ENCODE measurements around the gene ASB13. TPM values are rescaled to one million over a fixed set of nuclear protein-coding genes. Genes with fewer than 3 reads are reported as not detected.

Gene ASB13
- total RNA-seq, 1 donor = 14.8 TPM

DNA sequence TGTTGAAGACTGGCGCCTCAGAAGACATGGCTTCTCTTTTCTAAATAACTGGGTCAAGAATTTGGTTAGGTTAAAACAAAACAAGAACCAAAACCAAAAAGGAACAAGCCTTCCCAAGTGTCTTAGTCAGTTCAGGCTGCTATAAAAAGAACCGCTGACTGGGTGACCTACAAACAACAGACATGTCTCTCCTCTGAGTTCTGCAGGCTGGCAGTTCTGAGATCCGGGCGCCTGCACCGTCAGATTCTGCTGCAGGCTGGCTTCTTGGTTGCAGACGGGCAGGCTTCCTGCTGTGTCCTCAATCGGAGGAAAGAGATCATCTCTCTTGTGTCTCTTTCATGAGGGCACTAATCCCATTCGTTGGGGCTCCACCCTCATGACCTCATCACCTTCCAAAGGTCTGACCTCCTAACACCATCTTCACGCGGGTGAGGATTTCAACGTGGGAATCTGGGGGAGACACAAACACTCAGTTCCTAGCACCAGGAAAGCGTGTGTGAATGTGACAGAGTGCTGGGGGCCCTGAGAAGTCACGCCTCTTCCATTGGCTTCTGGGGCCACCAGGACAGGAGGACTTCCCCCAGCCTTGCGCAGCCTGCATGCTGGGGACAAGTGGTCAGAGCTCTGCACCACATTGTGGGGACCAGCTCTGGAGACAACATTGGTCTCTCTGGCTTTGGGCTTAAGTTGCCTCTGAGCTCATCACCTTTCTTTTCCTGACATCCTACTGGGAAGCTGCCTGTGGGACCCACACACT is 63.1 kb downstream of the ASB13 start:
- Histone ChIP-seq H3K79me2 (ENCODE audit: insufficient read depth, low read length) (no peaks in the 10 kb centered on the region), H3K4me3 (ENCODE audit: insufficient read depth, low read length) (no peak overlapping the region), H4K20me1 (ENCODE audit: insufficient read depth, low read length) (no peaks in the 10 kb centered on the region), H2AFZ (ENCODE audit: low read length) (no peak overlapping the region), H3K27me3 (ENCODE audit: insufficient read depth, low read length) (no peaks in the 10 kb centered on the region), H3K4me2 (ENCODE audit: insufficient read depth, low read length) (no peak overlapping the region), H3K36me3 (ENCODE audit: insufficient read depth, low read length) (no peaks in the 10 kb centered on the region), H3K9me3 (ENCODE audit: low read depth, low read length) (no peaks in the 10 kb centered on the region), H3K27ac (ENCODE audit: low read depth, low read length) (no peak overlapping the region), H3K4me1 (ENCODE audit: insufficient read depth, low read length) (no peaks in the 10 kb centered on the region)
- no peak for TF ChIP-seq CTCF (IDR thresholded peaks at IDR 0.05; ENCODE audit: extremely low read depth, low read depth, low read length)
- no peak for DNase-seq (ENCODE audit: insufficient read length, low spot score, missing footprints)

GRCh38 chr10:5601826-5602495 is 64.4 kb downstream of the ASB13 start:
- Histone ChIP-seq H3K4me2 (ENCODE audit: insufficient read depth, low read length) (no peak overlapping the region), H3K79me2 (ENCODE audit: insufficient read depth, low read length) (no peaks in the 10 kb centered on the region), H2AFZ (ENCODE audit: low read length) (no peak overlapping the region), H3K9me3 (ENCODE audit: low read depth, low read length) (no peaks in the 10 kb centered on the region), H3K4me1 (ENCODE audit: insufficient read depth, low read length) (peaks cover 5% of the 10 kb centered on the region), H3K4me3 (ENCODE audit: insufficient read depth, low read length) (no peak overlapping the region), H4K20me1 (ENCODE audit: insufficient read depth, low read length) (no peaks in the 10 kb centered on the region), H3K27ac (ENCODE audit: low read depth, low read length) (no peak overlapping the region), H3K27me3 (ENCODE audit: insufficient read depth, low read length) (no peaks in the 10 kb centered on the region), H3K36me3 (ENCODE audit: insufficient read depth, low read length) (no peaks in the 10 kb centered on the region)
- peak; percentile 76 for DNase-seq (ENCODE audit: insufficient read length, low spot score, missing footprints)
- TF ChIP-seq CTCF (IDR thresholded peaks at IDR 0.05; ENCODE audit: extremely low read depth, low read depth, low read length) = no peak

GRCh38 chr10:5600908-5601307 is 65.5 kb downstream of the ASB13 start:
- H3K27ac ChIP-seq (ENCODE audit: low read depth, low read length) = no peak overlapping the region
- H3K79me2 ChIP-seq (ENCODE audit: insufficient read depth, low read length) = no peaks in the 10 kb centered on the region
- no peaks in the 10 kb centered on the region for H4K20me1 ChIP-seq (ENCODE audit: insufficient read depth, low read length)

More at GRCh38 chr10:5600908-5601307, 65.5 kb downstream of the ASB13 start:
- Histone ChIP-seq H3K4me2 (ENCODE audit: insufficient read depth, low read length) (no peak overlapping the region), H3K4me1 (ENCODE audit: insufficient read depth, low read length) (peaks cover 15% of the 10 kb centered on the region), H3K9me3 (ENCODE audit: low read depth, low read length) (no peaks in the 10 kb centered on the region), H3K36me3 (ENCODE audit: insufficient read depth, low read length) (no peaks in the 10 kb centered on the region), H2AFZ (ENCODE audit: low read length) (no peak overlapping the region), H3K4me3 (ENCODE audit: insufficient read depth, low read length) (no peak overlapping the region), H3K27me3 (ENCODE audit: insufficient read depth, low read length) (no peaks in the 10 kb centered on the region)
- DNase-seq (ENCODE audit: insufficient read length, low spot score, missing footprints) = no peak
- TF ChIP-seq CTCF (IDR thresholded peaks at IDR 0.05; ENCODE audit: extremely low read depth, low read depth, low read length) = no peak
